Nephron progenitor cell (in vitro differentiated cells): ENCODE measurements around the gene GPR75.
A peak's percentile ranks its signal among the peaks of the same experiment; 100 is the strongest.
"Not testable (repeated sequence)": the region's sequence is repeated elsewhere in the genome, so short reads cannot be mapped to it uniquely, and the experiment has no call there.

Experiments
- DNase-seq: peaks from one replicate; pipeline ENCODE4 v3.0.0; 2021
- H3K27ac Mint-ChIP-seq: 2 replicates; pipeline ENCODE4 v1.8.0; 2021; ENCODE audit warnings: mild to moderate bottlenecking, moderate library complexity, mixed read lengths
- H3K27me3 Mint-ChIP-seq: 2 replicates; pipeline ENCODE4 v1.8.0; 2021; ENCODE audit warnings: mild to moderate bottlenecking, low read depth, mixed read lengths; ENCODE audit not compliant: poor library complexity
- H3K36me3 Mint-ChIP-seq: 2 replicates; pipeline ENCODE4 v1.8.0; 2021; ENCODE audit warnings: low read depth, mixed read lengths
- H3K4me1 Mint-ChIP-seq: 2 replicates; pipeline ENCODE4 v1.8.0; 2021; ENCODE audit warnings: mixed read lengths
- H3K4me3 Mint-ChIP-seq: 2 replicates; pipeline ENCODE4 v1.8.0; 2021; ENCODE audit warnings: mild to moderate bottlenecking, moderate library complexity, mixed read lengths
- H3K9me3 Mint-ChIP-seq: 2 replicates; pipeline ENCODE4 v1.8.0; 2021; ENCODE audit warnings: mild to moderate bottlenecking, moderate library complexity, mixed read lengths
- CTCF ChIP-seq: fragments of 200-600 bp; sonication (generic); IDR thresholded peaks from 2 replicates; pipeline ENCODE4 v1.5.0; 2021; ENCODE audit warnings: antibody characterized with exemption

GPR75 gene

DNA sequence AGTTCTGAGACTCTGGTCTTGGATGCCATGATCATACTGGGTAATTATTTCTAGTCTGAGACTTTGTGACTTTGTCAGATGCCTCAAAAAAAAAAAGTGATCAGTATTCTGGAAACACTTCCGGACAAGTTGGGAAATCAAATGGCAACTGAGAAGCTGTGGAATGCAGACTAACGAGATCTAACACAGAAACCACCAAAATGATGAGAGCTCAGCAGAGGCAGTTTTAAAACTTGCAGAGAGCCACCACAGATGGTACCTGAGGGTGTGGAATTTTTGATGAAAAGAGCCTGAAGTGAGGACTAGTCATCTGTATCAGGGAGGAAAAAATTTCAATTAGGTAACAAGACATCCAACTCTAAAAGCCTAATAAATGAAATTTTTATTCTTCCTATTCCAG lies 5.5 kb upstream of the GPR75 start:
- Mint-ChIP-seq H3K27ac (peak overlapping the region; percentile 68), H3K36me3 (peaks cover 61% of the 10 kb centered on the region), H3K4me3 (no peak overlapping the region), H3K4me1 (peaks cover 9% of the 10 kb centered on the region), H3K27me3 (no peaks in the 10 kb centered on the region), H3K9me3 (no peaks in the 10 kb centered on the region)
- no peak for TF ChIP-seq CTCF
- no peak for DNase-seq

DNA sequence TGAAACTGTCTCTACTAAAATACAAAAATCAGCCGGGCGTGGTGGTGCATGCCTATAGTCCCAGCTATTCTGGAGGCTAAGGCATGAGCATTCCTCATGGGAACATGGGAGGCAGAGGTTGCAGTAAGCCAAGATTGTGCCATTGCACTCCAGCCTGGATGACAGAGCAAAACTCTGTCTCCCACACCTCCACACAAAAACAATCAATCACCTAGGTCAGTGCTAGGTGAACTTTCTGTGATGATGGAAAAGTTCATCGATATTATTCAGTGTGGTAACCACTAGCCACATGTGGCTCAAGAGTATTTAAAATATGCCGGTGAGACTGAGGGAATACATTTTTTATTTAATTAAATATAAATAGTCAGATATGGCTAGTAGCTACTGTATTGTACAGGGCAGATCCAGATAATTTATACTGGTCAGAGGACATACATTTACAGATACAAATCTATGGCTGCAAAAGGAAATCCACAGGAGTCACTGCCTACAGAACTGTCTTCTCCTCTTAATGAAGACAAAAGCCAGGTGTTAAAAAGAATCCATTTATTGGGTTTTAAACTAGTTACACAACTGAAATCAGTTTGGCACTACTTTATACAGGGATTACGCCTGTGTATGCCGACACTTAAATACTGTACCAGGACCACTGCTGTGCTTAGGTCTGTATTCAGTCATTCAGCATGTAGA lies 3.9 kb upstream of the GPR75 start:
- Mint-ChIP-seq H3K4me1 (peaks cover 9% of the 10 kb centered on the region), H3K27ac (no peak overlapping the region), H3K36me3 (peaks cover 50% of the 10 kb centered on the region), H3K4me3 (no peak overlapping the region), H3K9me3 (no peaks in the 10 kb centered on the region), H3K27me3 (no peaks in the 10 kb centered on the region)
- TF ChIP-seq CTCF: no peak
- DNase-seq: no peak

GRCh38 chr2:53861824-53862223 lies 2.1 kb upstream of the GPR75 start:
- Mint-ChIP-seq H3K4me1 (peaks cover 9% of the 10 kb centered on the region), H3K9me3 (no peaks in the 10 kb centered on the region), H3K27me3 (no peaks in the 10 kb centered on the region), H3K36me3 (peaks cover 55% of the 10 kb centered on the region), H3K27ac (no peak overlapping the region), H3K4me3 (no peak overlapping the region)
- no peak for DNase-seq
- TF ChIP-seq CTCF: no peak

DNA sequence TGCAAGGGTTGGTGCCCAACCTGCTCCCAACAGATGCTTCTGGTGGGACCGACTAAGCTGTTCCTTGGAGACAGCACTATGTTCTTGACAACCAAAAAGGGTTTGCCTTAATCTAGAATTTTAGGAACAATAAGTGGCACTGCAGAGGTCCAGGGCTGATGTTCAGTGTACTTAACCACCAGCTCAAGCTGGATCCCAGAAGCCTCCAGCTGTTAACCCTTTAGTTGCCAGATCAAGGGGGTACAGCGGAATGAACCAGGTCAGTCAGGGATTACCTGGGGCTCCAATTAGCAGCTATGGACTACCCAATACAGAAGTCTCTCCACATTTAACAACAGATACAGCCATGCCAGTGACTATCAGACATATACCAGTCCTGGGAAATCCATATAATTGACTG lies 3.5 kb downstream of the GPR75 start:
- no peaks in the 10 kb centered on the region for H3K27me3 Mint-ChIP-seq
- no peaks in the 10 kb centered on the region for H3K9me3 Mint-ChIP-seq
- no peak overlapping the region for H3K4me3 Mint-ChIP-seq
- peaks cover 64% of the 10 kb centered on the region for H3K36me3 Mint-ChIP-seq
- TF ChIP-seq CTCF: no peak
- H3K4me1 Mint-ChIP-seq: no peaks in the 10 kb centered on the region
- no peak for DNase-seq
- H3K27ac Mint-ChIP-seq: peak overlapping the region; percentile 76

DNA sequence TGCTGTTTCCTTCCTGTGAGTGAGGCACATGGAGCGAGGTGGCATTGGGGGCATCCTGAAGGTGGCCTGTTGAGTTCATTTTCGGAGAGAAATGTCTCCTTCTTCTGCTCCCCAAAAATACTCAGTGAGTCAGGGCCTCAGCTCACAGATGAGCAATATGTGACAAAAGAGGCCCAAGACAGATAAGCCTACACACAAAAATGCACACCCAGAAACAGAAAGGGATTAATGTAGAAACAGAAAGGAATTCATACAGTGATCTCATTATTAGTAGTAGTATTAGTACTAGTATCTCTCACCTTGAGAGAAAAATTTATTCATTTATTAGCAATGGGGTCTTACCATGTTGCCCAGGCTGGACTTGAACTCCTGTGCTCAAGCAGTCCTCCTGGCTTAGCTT lies 5.1 kb downstream of the GPR75 start:
- Mint-ChIP-seq H3K27me3 (no peaks in the 10 kb centered on the region), H3K36me3 (peaks cover 64% of the 10 kb centered on the region), H3K9me3 (no peaks in the 10 kb centered on the region), H3K4me3 (no peak overlapping the region), H3K27ac (peak overlapping the region; percentile 25), H3K4me1 (peaks cover 7% of the 10 kb centered on the region)
- TF ChIP-seq CTCF: no peak
- no peak for DNase-seq

DNA sequence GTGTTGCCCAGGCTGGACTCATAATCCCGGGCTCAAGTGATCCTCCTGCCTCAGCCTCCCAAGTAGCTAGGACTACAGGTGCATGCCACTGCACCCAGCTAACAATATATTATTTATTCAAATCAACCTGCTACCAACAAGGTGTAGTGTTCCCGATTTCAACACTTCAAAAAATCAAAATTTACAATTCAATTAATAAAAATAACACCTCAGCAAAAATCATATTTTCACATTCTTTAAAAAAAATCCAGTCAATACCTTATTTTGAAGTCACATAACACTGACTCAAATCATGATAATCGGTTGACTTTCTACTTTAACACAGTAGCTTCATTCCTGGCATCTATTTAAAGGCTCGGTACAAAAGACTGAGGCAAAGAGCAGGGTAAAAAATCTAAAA lies 7.2 kb downstream of the GPR75 start:
- no peaks in the 10 kb centered on the region for H3K9me3 Mint-ChIP-seq
- H3K27me3 Mint-ChIP-seq: no peaks in the 10 kb centered on the region
- peaks cover 66% of the 10 kb centered on the region for H3K36me3 Mint-ChIP-seq
- no peak overlapping the region for H3K27ac Mint-ChIP-seq
- H3K4me1 Mint-ChIP-seq: peaks cover 8% of the 10 kb centered on the region
- no peak overlapping the region for H3K4me3 Mint-ChIP-seq
- TF ChIP-seq CTCF: no peak
- DNase-seq: no peak

GRCh38 chr2:53851052-53851757 lies 8.6 kb downstream of the GPR75 start:
- H3K4me3 Mint-ChIP-seq, DNase-seq, H3K27ac Mint-ChIP-seq, H3K4me1 Mint-ChIP-seq, H3K9me3 Mint-ChIP-seq, H3K27me3 Mint-ChIP-seq: not testable (repeated sequence)
- peaks cover 54% of the 10 kb centered on the region for H3K36me3 Mint-ChIP-seq
